Neural crest cell (in vitro differentiated cells): Measurements from ENCODE around the gene WDR37. TPM values are rescaled to one million over a fixed set of nuclear protein-coding genes. Genes with fewer than 3 reads are reported as not detected.

ENCODE experiments used
- DNase-seq: peaks from one replicate; pipeline ENCODE4 v3.0.0; 2021; ENCODE audit warnings: low read depth, mixed read lengths, low spot score
- H3K27ac Mint-ChIP-seq: one replicate; pipeline ENCODE4 v1.8.0; 2021; ENCODE audit warnings: mild to moderate bottlenecking, mixed read lengths; ENCODE audit not compliant: unreplicated experiment
- H3K27me3 Mint-ChIP-seq: 2 replicates; pipeline ENCODE4 v1.8.0; 2021; ENCODE audit warnings: low read depth, mild to moderate bottlenecking, mixed read lengths
- H3K36me3 Mint-ChIP-seq: 2 replicates; pipeline ENCODE4 v1.8.0; 2021; ENCODE audit warnings: low read depth, mild to moderate bottlenecking, mixed read lengths
- H3K4me1 Mint-ChIP-seq: 2 replicates; pipeline ENCODE4 v1.8.0; 2021; ENCODE audit warnings: mixed read lengths
- H3K4me3 Mint-ChIP-seq: one replicate; pipeline ENCODE4 v1.8.0; 2021; ENCODE audit warnings: mild to moderate bottlenecking, mixed read lengths
- H3K9me3 Mint-ChIP-seq: 2 replicates; pipeline ENCODE4 v1.8.0; 2021; ENCODE audit warnings: mixed read lengths
- total RNA-seq: library from RNA; stranded (reverse); gene quantifications from 2 replicates; pipeline ENCODE4 v1.2.1, GENCODE V29; 2021
- TF ChIP-seq, protein P1 (sequence below): fragments of 200-600 bp; sonication (generic); conservative IDR thresholded peaks from 2 replicates; pipeline ENCODE4 v1.5.0; 2021; ENCODE audit warnings: antibody characterized with exemption, mild to moderate bottlenecking

Gene WDR37
- total RNA-seq, 1 donor from 2014 or later, result 19.5 TPM

DNA sequence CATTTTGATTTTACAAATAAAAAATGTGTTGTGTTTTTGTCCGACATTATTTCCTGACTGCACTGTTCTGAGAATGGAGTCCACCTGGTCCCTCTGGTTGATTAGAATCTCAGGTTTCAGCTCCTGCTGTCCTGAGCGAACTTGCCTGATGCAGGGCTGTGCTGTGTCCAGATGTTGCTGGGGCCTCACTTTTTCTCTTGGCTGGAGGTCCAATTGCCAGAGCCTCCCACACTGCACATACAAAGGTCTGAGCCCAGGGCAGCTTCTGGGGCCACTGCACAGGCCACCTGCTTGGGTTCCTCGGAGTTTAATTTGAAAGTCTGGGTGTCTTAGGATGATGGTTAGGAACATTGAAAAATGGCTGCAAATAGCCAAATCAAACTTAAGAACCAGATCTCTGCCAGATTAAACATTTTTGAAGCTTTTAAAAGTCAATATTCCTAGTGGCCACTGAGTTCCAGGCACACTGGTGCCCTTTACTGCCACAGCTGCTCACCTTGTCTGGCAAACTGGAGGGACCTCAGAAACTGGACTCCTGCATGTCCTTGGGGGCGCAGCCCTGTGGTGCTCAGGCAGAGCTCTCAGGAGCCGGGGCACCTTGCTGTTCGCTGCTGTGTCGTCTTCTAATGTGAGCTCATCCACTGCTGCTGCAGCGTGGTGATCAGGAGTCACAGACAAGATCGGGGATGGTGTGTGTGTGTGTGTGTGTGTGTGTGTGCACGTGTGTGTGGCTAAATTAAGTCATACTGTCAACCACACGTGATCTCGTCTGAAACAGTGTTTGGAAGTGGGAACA, 75.0 kb downstream of the WDR37 start:
- H3K4me1 Mint-ChIP-seq, result no peaks in the 10 kb centered on the region
- H3K36me3 Mint-ChIP-seq, result peaks cover 30% of the 10 kb centered on the region
- H3K4me3 Mint-ChIP-seq, result no peak overlapping the region
- TF ChIP-seq, protein P1, sequence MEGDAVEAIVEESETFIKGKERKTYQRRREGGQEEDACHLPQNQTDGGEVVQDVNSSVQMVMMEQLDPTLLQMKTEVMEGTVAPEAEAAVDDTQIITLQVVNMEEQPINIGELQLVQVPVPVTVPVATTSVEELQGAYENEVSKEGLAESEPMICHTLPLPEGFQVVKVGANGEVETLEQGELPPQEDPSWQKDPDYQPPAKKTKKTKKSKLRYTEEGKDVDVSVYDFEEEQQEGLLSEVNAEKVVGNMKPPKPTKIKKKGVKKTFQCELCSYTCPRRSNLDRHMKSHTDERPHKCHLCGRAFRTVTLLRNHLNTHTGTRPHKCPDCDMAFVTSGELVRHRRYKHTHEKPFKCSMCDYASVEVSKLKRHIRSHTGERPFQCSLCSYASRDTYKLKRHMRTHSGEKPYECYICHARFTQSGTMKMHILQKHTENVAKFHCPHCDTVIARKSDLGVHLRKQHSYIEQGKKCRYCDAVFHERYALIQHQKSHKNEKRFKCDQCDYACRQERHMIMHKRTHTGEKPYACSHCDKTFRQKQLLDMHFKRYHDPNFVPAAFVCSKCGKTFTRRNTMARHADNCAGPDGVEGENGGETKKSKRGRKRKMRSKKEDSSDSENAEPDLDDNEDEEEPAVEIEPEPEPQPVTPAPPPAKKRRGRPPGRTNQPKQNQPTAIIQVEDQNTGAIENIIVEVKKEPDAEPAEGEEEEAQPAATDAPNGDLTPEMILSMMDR, result no peak
- peaks cover 4% of the 10 kb centered on the region for H3K9me3 Mint-ChIP-seq
- no peaks in the 10 kb centered on the region for H3K27me3 Mint-ChIP-seq
- DNase-seq, result no peak
- H3K27ac Mint-ChIP-seq, result no peak overlapping the region

DNA sequence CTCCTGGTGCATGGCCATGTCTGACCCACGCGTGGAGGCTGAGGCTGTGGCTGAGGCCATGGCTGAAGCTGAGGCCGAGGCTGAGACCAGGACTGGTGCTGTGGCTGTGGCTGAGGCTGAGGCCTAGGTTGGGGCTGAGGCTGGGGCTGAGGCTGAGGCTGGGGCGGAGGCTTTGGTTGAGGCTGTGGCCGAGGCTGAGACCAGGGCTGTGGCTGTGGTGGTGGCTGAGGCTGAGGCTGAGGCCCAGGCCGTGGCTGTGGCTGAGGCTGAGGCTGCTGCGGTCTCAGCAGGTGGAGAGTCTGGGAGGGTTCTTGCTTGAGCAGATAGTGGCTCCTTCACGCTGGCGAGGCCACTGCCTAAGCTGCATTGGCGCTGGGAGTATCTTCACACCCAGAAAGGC, 76.4 kb downstream of the WDR37 start:
- Mint-ChIP-seq H3K4me1 (no peaks in the 10 kb centered on the region), H3K27ac (no peak overlapping the region), H3K27me3 (no peaks in the 10 kb centered on the region), H3K9me3 (peaks cover 4% of the 10 kb centered on the region), H3K36me3 (peaks cover 33% of the 10 kb centered on the region), H3K4me3 (no peak overlapping the region)
- TF ChIP-seq, protein P1, result no peak
- no peak for DNase-seq

DNA sequence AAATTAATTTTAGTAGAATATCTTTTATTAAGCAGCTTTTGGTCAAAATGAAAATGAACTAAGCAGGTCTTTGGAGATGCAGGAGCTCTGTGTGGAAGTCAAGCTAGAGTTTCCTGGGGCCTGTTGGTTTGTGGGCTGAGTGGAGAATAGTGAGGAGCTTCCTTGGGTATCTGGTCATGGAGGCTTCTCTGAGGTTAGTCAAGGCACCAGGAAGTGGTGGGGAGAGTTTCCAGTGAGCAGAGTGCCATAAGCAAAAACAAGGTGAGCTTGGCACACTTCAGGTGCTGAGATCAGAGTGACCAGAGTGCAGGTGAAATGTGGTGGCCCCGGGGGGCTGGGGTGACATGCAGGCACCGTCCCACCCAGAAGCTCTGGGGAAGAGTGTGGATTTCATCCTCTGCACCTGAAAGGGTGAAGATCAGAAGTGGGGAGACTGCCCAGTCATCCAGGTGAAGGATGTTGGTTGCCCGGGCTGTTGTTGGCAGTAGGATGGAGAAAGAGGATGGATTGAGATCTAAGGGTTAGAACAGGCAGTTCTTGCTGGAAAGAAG, 77.4 kb downstream of the WDR37 start:
- Mint-ChIP-seq H3K4me1 (no peaks in the 10 kb centered on the region), H3K4me3 (no peak overlapping the region), H3K36me3 (peaks cover 34% of the 10 kb centered on the region), H3K27me3 (no peaks in the 10 kb centered on the region), H3K27ac (no peak overlapping the region), H3K9me3 (peaks cover 9% of the 10 kb centered on the region)
- no peak for DNase-seq
- TF ChIP-seq, protein P1, result no peak

DNA sequence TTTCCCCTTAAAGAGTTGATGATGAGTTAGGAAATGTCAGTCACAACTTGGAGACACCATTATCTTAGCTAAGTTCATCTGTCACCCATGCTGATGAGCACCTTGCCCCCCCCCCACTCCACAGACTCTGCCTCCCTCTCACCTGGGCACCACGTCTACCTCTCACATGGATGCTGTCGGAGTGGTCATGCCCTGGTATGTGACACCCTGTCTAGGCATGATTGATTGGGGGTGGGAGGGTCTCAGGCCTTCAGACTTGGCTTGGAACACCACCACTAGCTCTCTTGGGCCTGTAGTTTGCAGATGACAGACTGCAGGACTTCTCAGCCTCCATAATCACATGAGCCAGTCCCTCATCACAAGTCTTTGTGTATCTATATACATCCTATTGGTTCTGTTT, 78.0 kb downstream of the WDR37 start:
- no peak overlapping the region for H3K4me3 Mint-ChIP-seq
- peaks cover 14% of the 10 kb centered on the region for H3K9me3 Mint-ChIP-seq
- H3K36me3 Mint-ChIP-seq, result peaks cover 29% of the 10 kb centered on the region
- no peak for DNase-seq
- H3K27me3 Mint-ChIP-seq, result no peaks in the 10 kb centered on the region
- TF ChIP-seq, protein P1, result no peak
- H3K4me1 Mint-ChIP-seq, result no peaks in the 10 kb centered on the region
- H3K27ac Mint-ChIP-seq, result no peak overlapping the region

DNA sequence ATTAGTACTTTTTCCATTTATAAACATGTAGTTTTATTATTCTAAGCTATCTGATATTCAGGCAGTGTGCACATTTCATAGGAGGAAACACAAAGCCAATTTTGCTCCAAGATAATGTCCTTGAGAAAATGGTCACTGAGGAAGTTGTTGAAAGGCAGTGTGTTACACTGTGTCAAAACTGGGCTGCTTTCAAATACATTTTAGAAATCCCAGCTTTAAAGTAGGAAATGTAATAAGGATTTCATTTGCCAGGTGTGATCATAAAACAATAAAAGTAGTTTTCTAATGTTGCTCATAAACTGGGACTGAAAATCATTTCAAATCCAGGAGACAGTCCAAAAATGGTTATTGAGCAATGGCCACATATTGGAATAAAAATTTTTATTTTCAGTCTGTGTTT, 80.1 kb downstream of the WDR37 start:
- peaks cover 14% of the 10 kb centered on the region for H3K36me3 Mint-ChIP-seq
- H3K4me3 Mint-ChIP-seq, result no peak overlapping the region
- no peak overlapping the region for H3K27ac Mint-ChIP-seq
- TF ChIP-seq, protein P1, result no peak
- no peak for DNase-seq
- peaks cover 16% of the 10 kb centered on the region for H3K9me3 Mint-ChIP-seq
- H3K4me1 Mint-ChIP-seq, result no peaks in the 10 kb centered on the region
- no peaks in the 10 kb centered on the region for H3K27me3 Mint-ChIP-seq
